H9 (cell line): ENCODE measurements around the gene HOMER1. TPM values are rescaled to one million over a fixed set of nuclear protein-coding genes. Genes with fewer than 3 reads are reported as not detected.

Experiments used
- DNase-seq: peaks from one replicate; pipeline ENCODE4 v3.0.0-alpha.2; 2017
- H2AFZ ChIP-seq: one replicate; pipeline ENCODE4 v1.6.1; 2013; ENCODE audit warnings: mild to moderate bottlenecking, low read length, control low read depth, moderate library complexity
- H2AK5ac ChIP-seq: 2 replicates; pipeline ENCODE4 v1.6.1; 2013; ENCODE audit warnings: low read length, control low read depth, mixed read lengths; ENCODE audit not compliant: insufficient read length
- H2BK120ac ChIP-seq: one replicate; pipeline ENCODE4 v1.6.1; 2013; ENCODE audit warnings: low read depth, mild to moderate bottlenecking, low read length, control low read depth, inconsistent platforms; ENCODE audit not compliant: poor library complexity, severe bottlenecking
- H2BK12ac ChIP-seq: 2 replicates; pipeline ENCODE4 v1.6.1; 2013; ENCODE audit warnings: low read length, control low read depth, mixed read lengths, low read depth; ENCODE audit not compliant: insufficient read length
- H2BK15ac ChIP-seq: 2 replicates; pipeline ENCODE4 v1.6.1; 2013; ENCODE audit warnings: low read depth, low read length, control low read depth
- H2BK20ac ChIP-seq: one replicate; pipeline ENCODE4 v1.6.1; 2013; ENCODE audit warnings: low read depth, mild to moderate bottlenecking, low read length, control low read depth, inconsistent platforms; ENCODE audit not compliant: poor library complexity, severe bottlenecking
- H2BK5ac ChIP-seq: 2 replicates; pipeline ENCODE4 v1.6.1; 2013; ENCODE audit warnings: low read length, control low read depth, mixed read lengths; ENCODE audit not compliant: insufficient read length
- H3K14ac ChIP-seq: 2 replicates; pipeline ENCODE4 v1.6.1; 2013; ENCODE audit warnings: low read length, control low read depth; ENCODE audit not compliant: insufficient read depth
- H3K18ac ChIP-seq: 2 replicates; pipeline ENCODE4 v1.6.1; 2013; ENCODE audit warnings: low read depth, mild to moderate bottlenecking, mixed read lengths, low read length, control low read depth; ENCODE audit not compliant: insufficient read length
- H3K23ac ChIP-seq: 2 replicates; pipeline ENCODE4 v1.6.1; 2013; ENCODE audit warnings: low read length, control low read depth, mixed read lengths, low read depth; ENCODE audit not compliant: insufficient read length
- H3K23me2 ChIP-seq: 2 replicates; pipeline ENCODE4 v1.6.1; 2013; ENCODE audit warnings: low read depth, mild to moderate bottlenecking, mixed read lengths, low read length, control low read depth; ENCODE audit not compliant: insufficient read length, poor library complexity, severe bottlenecking
- H3K27ac ChIP-seq: 2 replicates; pipeline ENCODE4 v1.5.1; 2013; ENCODE audit warnings: low read length, control low read depth, mixed read lengths, low read depth; ENCODE audit not compliant: insufficient read length
- H3K27me3 ChIP-seq: 2 replicates; pipeline ENCODE4 v1.6.1; 2013; ENCODE audit warnings: low read length, control low read depth, inconsistent platforms; ENCODE audit not compliant: insufficient read depth
- H3K4ac ChIP-seq: 2 replicates; pipeline ENCODE4 v1.6.1; 2013; ENCODE audit warnings: low read depth, mild to moderate bottlenecking, control low read depth, inconsistent platforms, low read length, moderate library complexity
- H3K4me1 ChIP-seq: 2 replicates; pipeline ENCODE4 v1.6.1; 2013; ENCODE audit warnings: low read length, control low read depth, inconsistent platforms; ENCODE audit not compliant: insufficient read depth
- H3K4me2 ChIP-seq: 2 replicates; pipeline ENCODE4 v1.6.1; 2013; ENCODE audit warnings: low read length, control low read depth, mixed read lengths; ENCODE audit not compliant: insufficient read length, insufficient read depth
- H3K56ac ChIP-seq: 2 replicates; pipeline ENCODE4 v1.6.1; 2013; ENCODE audit warnings: low read depth, mild to moderate bottlenecking, mixed read lengths, low read length, control low read depth; ENCODE audit not compliant: insufficient read length
- H3K79me1 ChIP-seq: 2 replicates; pipeline ENCODE4 v1.6.1; 2013; ENCODE audit warnings: low read depth, mild to moderate bottlenecking, moderate library complexity, low read length, control low read depth, inconsistent platforms; ENCODE audit not compliant: insufficient read depth, poor library complexity, severe bottlenecking
- H3K79me2 ChIP-seq: 2 replicates; pipeline ENCODE4 v1.6.1; 2013; ENCODE audit warnings: low read length, control low read depth, inconsistent platforms; ENCODE audit not compliant: insufficient read depth
- H3K9ac ChIP-seq: 2 replicates; pipeline ENCODE4 v1.6.1; 2013; ENCODE audit warnings: low read length, control low read depth, mixed read lengths; ENCODE audit not compliant: insufficient read length; ENCODE audit errors: extremely low read depth
- H3K9me3 ChIP-seq: one replicate; pipeline ENCODE4 v1.6.1; 2013; ENCODE audit warnings: low read depth, low read length, inconsistent platforms; ENCODE audit not compliant: control insufficient read depth
- H3T11ph ChIP-seq: one replicate; pipeline ENCODE4 v1.6.1; 2013; ENCODE audit warnings: mild to moderate bottlenecking, low read length, control low read depth, inconsistent platforms
- H4K20me1 ChIP-seq: one replicate; pipeline ENCODE4 v1.6.1; 2013; ENCODE audit not compliant: control insufficient read depth, insufficient read length, insufficient read depth
- H4K5ac ChIP-seq: 2 replicates; pipeline ENCODE4 v1.6.1; 2013; ENCODE audit warnings: low read depth, mild to moderate bottlenecking, mixed read lengths, low read length, control low read depth; ENCODE audit not compliant: insufficient read length
- H4K8ac ChIP-seq: replicated peaks from 2 replicates; pipeline ENCODE4 v1.6.1; 2013; ENCODE audit warnings: low read length, control low read depth, mixed read lengths, low read depth; ENCODE audit not compliant: insufficient read length
- H4K91ac ChIP-seq: 2 replicates; pipeline ENCODE4 v1.6.1; 2013; ENCODE audit warnings: low read depth, mild to moderate bottlenecking, moderate library complexity, mixed read lengths, low read length, control low read depth; ENCODE audit not compliant: insufficient read length
- H3K27ac Mint-ChIP-seq, 3 experiments: 2 replicates in 2 of 3; 3 replicates in 1 of 3; pipeline ENCODE4 v1.8.0; 2020 to 2021; ENCODE audit warnings: mixed read lengths in 3 of 3, mild to moderate bottlenecking in 1 of 3, moderate library complexity in 1 of 3
- H3K27me3 Mint-ChIP-seq: 2 replicates; pipeline ENCODE4 v1.8.0; 2021; ENCODE audit warnings: low read depth, mild to moderate bottlenecking, moderate library complexity, mixed read lengths
- H3K36me3 Mint-ChIP-seq, 3 experiments: 2 replicates in 2 of 3; 3 replicates in 1 of 3; pipeline ENCODE4 v1.8.0; 2020 to 2021; ENCODE audit warnings: low read depth in 3 of 3, mixed read lengths in 3 of 3; ENCODE audit not compliant: insufficient read depth in 1 of 3
- H3K4me1 Mint-ChIP-seq, 2 experiments: 2 replicates each; pipeline ENCODE4 v1.8.0; 2020; ENCODE audit warnings: mixed read lengths in 2 of 2
- H3K4me3 Mint-ChIP-seq, 2 experiments: 2 replicates in 1 of 2; 3 replicates in 1 of 2; pipeline ENCODE4 v1.8.0; 2020 to 2021; ENCODE audit warnings: mild to moderate bottlenecking in 2 of 2, mixed read lengths in 2 of 2, moderate library complexity in 1 of 2
- H3K9me3 Mint-ChIP-seq, 2 experiments: 2 replicates in 1 of 2; 3 replicates in 1 of 2; pipeline ENCODE4 v1.8.0; 2020; ENCODE audit warnings: mild to moderate bottlenecking in 2 of 2, mixed read lengths in 2 of 2, moderate library complexity in 1 of 2
- CTCF ChIP-seq: fragments of 200-600 bp; sonication (generic); conservative IDR thresholded peaks from 3 replicates; pipeline ENCODE4 v1.8.0; 2021; ENCODE audit warnings: antibody characterized with exemption, mild to moderate bottlenecking
- WGBS: extraction: QIAGEN DNeasy Blood & Tissue Kit; methylation state at CpG from one replicate; pipeline ENCODE4 v1.1.7; 2013; ENCODE audit warnings: missing lambda C conversion rate, low lambda C conversion rate, mixed read lengths; ENCODE audit not compliant: insufficient read length; ENCODE audit errors: extremely low coverage; 5-methylcytosine and 5-hydroxymethylcytosine counted together
- total RNA-seq: library from RNA; stranded (reverse); gene quantifications from 2 replicates; pipeline ENCODE4 v1.2.1, GENCODE V29; 2021

Gene HOMER1
- total RNA-seq, 1 experiment from 2014 or later = 39.5 TPM

GRCh38 chr5:79517601-79518000, 3.7 kb upstream of the HOMER1 start:
- Histone ChIP-seq H3K18ac (no peak overlapping the region), H2BK5ac (no peak overlapping the region), H2BK12ac (no peak overlapping the region), H4K20me1 (no peaks in the 10 kb centered on the region), H3K79me1 (no peaks in the 10 kb centered on the region), H3K79me2 (peaks cover under 1% of the 10 kb centered on the region; the same call in 1 of the 2 replicates), H3K23ac (no peak overlapping the region), H4K5ac (no peak overlapping the region), H2AK5ac (no peak overlapping the region), H2BK15ac (no peak overlapping the region), H3K4ac (no peak overlapping the region), H2BK120ac (no peak overlapping the region), H3K27me3 (no peaks in the 10 kb centered on the region), H3K4me2 (no peak overlapping the region), H2AFZ (no peak overlapping the region), H2BK20ac (no peak overlapping the region), H4K91ac (no peak overlapping the region), H3K27ac (no peak overlapping the region), H3K56ac (no peak overlapping the region), H3K9me3 (no peaks in the 10 kb centered on the region), H4K8ac (no peak overlapping the region), H3K9ac (no peak overlapping the region), H3K4me1 (peaks cover 3% of the 10 kb centered on the region), H3K23me2 (peaks cover 6% of the 10 kb centered on the region), H3T11ph (no peak overlapping the region), H3K14ac (no peak overlapping the region)
- no peak for DNase-seq
- no peaks in the 10 kb centered on the region for H3K27me3 Mint-ChIP-seq
- WGBS = no CpG with 5 or more reads among the region's 3 CpGs
- peaks cover 15 to 20% of the 10 kb centered on the region in 2 experiments for H3K4me1 Mint-ChIP-seq
- TF ChIP-seq CTCF = no peak
- H3K36me3 Mint-ChIP-seq = no peaks in the 10 kb centered on the region; a peak in 2 of 7 replicates
- no peaks in the 10 kb centered on the region for H3K9me3 Mint-ChIP-seq
- no peak overlapping the region for H3K4me3 Mint-ChIP-seq
- H3K27ac Mint-ChIP-seq = no peak overlapping the region
